HepG2 (cell line): ENCODE data around the gene RAD9A. TPM values are rescaled to one million over a fixed set of nuclear protein-coding genes. Genes with fewer than 3 reads are reported as not detected.
A peak's percentile ranks its signal among the peaks of the same experiment; 100 is the strongest.

Experiments used
- FOXJ3 ChIP-seq: sonication (generic); formaldehyde crosslinking; IDR thresholded peaks from 2 replicates; pipeline ENCODE4 v1.4.0; 2020; ENCODE audit warnings: missing genetic modification reagents, mild to moderate bottlenecking, borderline replicate concordance
- HOXA3 ChIP-seq: sonication (generic); formaldehyde crosslinking; IDR thresholded peaks from 2 replicates; pipeline ENCODE4 v1.5.0; 2020; ENCODE audit warnings: missing genetic modification reagents
- MED13 ChIP-seq: sonication (generic); formaldehyde crosslinking; IDR thresholded peaks from 2 replicates; pipeline ENCODE4 v1.5.0; 2020; ENCODE audit warnings: missing genetic modification reagents
- MXD4 ChIP-seq: IDR thresholded peaks from 2 replicates; pipeline ENCODE4 v1.6.1; 2016; ENCODE audit warnings: mild to moderate bottlenecking, missing biosample characterization, missing genetic modification reagents
- RNF2 ChIP-seq: fragments of 450-650 bp; conservative IDR thresholded peaks from 2 replicates; pipeline ENCODE4 v1.6.1; 2016; ENCODE audit warnings: low read depth
- TCF12 ChIP-seq, 2 experiments: fragments of 450-650 bp in 1 of 2; sonication (generic) in 1 of 2; formaldehyde crosslinking in 1 of 2; IDR thresholded peaks; 2 replicates each; pipeline versions ENCODE4 v1.6.1 to v1.8.0; 2017 to 2022; ENCODE audit warnings: antibody characterized with exemption in 1 of 2, mild to moderate bottlenecking in 1 of 2, missing genetic modification reagents in 1 of 2, moderate library complexity in 1 of 2
- ZFP62 ChIP-seq: sonication (generic); formaldehyde crosslinking; IDR thresholded peaks from 2 replicates; pipeline ENCODE4 v1.4.0; 2020; ENCODE audit warnings: missing genetic modification reagents
- ZNF350 ChIP-seq: sonication (generic); formaldehyde crosslinking; IDR thresholded peaks from 2 replicates; pipeline ENCODE4 v1.4.0; 2020; ENCODE audit warnings: mild to moderate bottlenecking, low read depth, missing genetic modification reagents, borderline replicate concordance
- ZNF510 ChIP-seq: sonication (generic); formaldehyde crosslinking; IDR thresholded peaks from 2 replicates; pipeline ENCODE4 v1.4.0; 2020; ENCODE audit warnings: low read depth, mild to moderate bottlenecking, missing genetic modification reagents
- ZNF646 ChIP-seq: sonication (generic); formaldehyde crosslinking; IDR thresholded peaks from 2 replicates; pipeline ENCODE4 v1.9.0; 2021; ENCODE audit warnings: mild to moderate bottlenecking, missing genetic modification reagents
- ZNF674 ChIP-seq: sonication (generic); formaldehyde crosslinking; IDR thresholded peaks from 2 replicates; pipeline ENCODE4 v1.5.0; 2020; ENCODE audit warnings: low read depth, mild to moderate bottlenecking, missing genetic modification reagents
- polyA plus RNA-seq, 8 experiments: library from polyadenylated mRNA; depleted of rRNA in 3 of 8; stranded (reverse) in 7 of 8; unstranded in 1 of 8; fragments of >200 nt; fragmentation: Illumina TruSeq in 4 of 8; extraction: Trizol in 4 of 8; gene quantifications; 2 replicates each; pipeline versions ENCODE4 v1.2.1 to v1.2.3, GENCODE V29; 2011 to 2016; ENCODE audit warnings: low read depth in 4 of 8, missing spikeins in 1 of 8, mixed read lengths in 1 of 8; ENCODE audit not compliant: insufficient read depth in 1 of 8
- total RNA-seq, 5 experiments: library from RNA; depleted of rRNA; stranded (reverse); fragments of >200 nt; fragmentation: Illumina TruSeq; extraction: Trizol; gene quantifications; 2 replicates each; pipeline ENCODE4 v1.2.3, GENCODE V29; 2016; ENCODE audit warnings: low read depth in 1 of 5
- TF ChIP-seq, protein P1 (sequence below): sonication (generic); formaldehyde crosslinking; IDR thresholded peaks from 2 replicates; pipeline ENCODE4 v1.5.1; 2020; ENCODE audit warnings: mild to moderate bottlenecking, moderate library complexity, missing genetic modification reagents
- TF ChIP-seq, protein P2 (sequence below): sonication (generic); formaldehyde crosslinking; IDR thresholded peaks from 2 replicates; pipeline ENCODE4 v1.4.0; 2020; ENCODE audit warnings: missing genetic modification reagents, mild to moderate bottlenecking, borderline replicate concordance
- TF ChIP-seq, protein P3 (sequence below): IDR thresholded peaks from 2 replicates; pipeline ENCODE4 v1.6.1; 2016; ENCODE audit warnings: mild to moderate bottlenecking, missing biosample characterization, missing genetic modification reagents
- TF ChIP-seq, protein P4 (sequence below): IDR thresholded peaks from 2 replicates; pipeline ENCODE4 v1.6.1; 2016; ENCODE audit warnings: low read depth, control low read depth

The RAD9A gene
- total and polyA plus RNA-seq, 2 of the 13 experiments (the other 11 are each of a cell fraction or from before 2014, with no cell fraction given), result 10.1 to 15.7 TPM

- TF ChIP-seq MXD4 (CRISPR knock-in tag), result peak; percentile 89
- TF ChIP-seq, protein P1, sequence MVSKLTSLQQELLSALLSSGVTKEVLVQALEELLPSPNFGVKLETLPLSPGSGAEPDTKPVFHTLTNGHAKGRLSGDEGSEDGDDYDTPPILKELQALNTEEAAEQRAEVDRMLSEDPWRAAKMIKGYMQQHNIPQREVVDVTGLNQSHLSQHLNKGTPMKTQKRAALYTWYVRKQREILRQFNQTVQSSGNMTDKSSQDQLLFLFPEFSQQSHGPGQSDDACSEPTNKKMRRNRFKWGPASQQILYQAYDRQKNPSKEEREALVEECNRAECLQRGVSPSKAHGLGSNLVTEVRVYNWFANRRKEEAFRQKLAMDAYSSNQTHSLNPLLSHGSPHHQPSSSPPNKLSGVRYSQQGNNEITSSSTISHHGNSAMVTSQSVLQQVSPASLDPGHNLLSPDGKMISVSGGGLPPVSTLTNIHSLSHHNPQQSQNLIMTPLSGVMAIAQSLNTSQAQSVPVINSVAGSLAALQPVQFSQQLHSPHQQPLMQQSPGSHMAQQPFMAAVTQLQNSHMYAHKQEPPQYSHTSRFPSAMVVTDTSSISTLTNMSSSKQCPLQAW (CRISPR knock-in tag), result peak; percentile 83; the same call in 1 of the 2 replicates
- TF ChIP-seq ZNF674 (CRISPR knock-in tag), result no peak
- TF ChIP-seq, protein P2, sequence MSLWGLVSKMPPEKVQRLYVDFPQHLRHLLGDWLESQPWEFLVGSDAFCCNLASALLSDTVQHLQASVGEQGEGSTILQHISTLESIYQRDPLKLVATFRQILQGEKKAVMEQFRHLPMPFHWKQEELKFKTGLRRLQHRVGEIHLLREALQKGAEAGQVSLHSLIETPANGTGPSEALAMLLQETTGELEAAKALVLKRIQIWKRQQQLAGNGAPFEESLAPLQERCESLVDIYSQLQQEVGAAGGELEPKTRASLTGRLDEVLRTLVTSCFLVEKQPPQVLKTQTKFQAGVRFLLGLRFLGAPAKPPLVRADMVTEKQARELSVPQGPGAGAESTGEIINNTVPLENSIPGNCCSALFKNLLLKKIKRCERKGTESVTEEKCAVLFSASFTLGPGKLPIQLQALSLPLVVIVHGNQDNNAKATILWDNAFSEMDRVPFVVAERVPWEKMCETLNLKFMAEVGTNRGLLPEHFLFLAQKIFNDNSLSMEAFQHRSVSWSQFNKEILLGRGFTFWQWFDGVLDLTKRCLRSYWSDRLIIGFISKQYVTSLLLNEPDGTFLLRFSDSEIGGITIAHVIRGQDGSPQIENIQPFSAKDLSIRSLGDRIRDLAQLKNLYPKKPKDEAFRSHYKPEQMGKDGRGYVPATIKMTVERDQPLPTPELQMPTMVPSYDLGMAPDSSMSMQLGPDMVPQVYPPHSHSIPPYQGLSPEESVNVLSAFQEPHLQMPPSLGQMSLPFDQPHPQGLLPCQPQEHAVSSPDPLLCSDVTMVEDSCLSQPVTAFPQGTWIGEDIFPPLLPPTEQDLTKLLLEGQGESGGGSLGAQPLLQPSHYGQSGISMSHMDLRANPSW (CRISPR knock-in tag), result no peak
- TF ChIP-seq TCF12 (IDR thresholded peaks at IDR 0.05), result no peak
- peak; percentile 70; the same call in 1 of the 2 replicates for TF ChIP-seq TCF12 (CRISPR knock-in tag; IDR thresholded peaks at IDR 0.05)
- TF ChIP-seq, protein P3, sequence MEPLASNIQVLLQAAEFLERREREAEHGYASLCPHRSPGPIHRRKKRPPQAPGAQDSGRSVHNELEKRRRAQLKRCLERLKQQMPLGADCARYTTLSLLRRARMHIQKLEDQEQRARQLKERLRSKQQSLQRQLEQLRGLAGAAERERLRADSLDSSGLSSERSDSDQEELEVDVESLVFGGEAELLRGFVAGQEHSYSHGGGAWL (CRISPR knock-in tag), result peak; percentile 91; the same call in 1 of the 2 replicates
- TF ChIP-seq ZNF510 (CRISPR knock-in tag), result no peak
- TF ChIP-seq, protein P4, sequence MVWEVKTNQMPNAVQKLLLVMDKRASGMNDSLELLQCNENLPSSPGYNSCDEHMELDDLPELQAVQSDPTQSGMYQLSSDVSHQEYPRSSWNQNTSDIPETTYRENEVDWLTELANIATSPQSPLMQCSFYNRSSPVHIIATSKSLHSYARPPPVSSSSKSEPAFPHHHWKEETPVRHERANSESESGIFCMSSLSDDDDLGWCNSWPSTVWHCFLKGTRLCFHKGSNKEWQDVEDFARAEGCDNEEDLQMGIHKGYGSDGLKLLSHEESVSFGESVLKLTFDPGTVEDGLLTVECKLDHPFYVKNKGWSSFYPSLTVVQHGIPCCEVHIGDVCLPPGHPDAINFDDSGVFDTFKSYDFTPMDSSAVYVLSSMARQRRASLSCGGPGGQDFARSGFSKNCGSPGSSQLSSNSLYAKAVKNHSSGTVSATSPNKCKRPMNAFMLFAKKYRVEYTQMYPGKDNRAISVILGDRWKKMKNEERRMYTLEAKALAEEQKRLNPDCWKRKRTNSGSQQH, result peak; percentile 88
- TF ChIP-seq ZNF350 (CRISPR knock-in tag), result peak; percentile 65; the same call in 1 of the 2 replicates
- no peak for TF ChIP-seq FOXJ3
- peak; percentile 80 for TF ChIP-seq HOXA3 (CRISPR knock-in tag)
- no peak; the same call in 1 of the 2 replicates for TF ChIP-seq MED13 (CRISPR knock-in tag)
- no peak for TF ChIP-seq ZFP62 (CRISPR knock-in tag)
- peak; percentile 96 for TF ChIP-seq RNF2
- no peak for TF ChIP-seq ZNF646 (CRISPR knock-in tag)
These were observed at the start of gene RAD9A (continued) for GRCh38 chr11:67391304-67392182.
